Suprapubic skin (tissue), 4 donors: ENCODE results near the gene KRT75.

Experiments used
- CTCF ChIP-seq, 2 donors: fragments of 200-600 bp in 1 of 2; fragments of 450-650 bp in 1 of 2; sonication (generic) in 1 of 2; IDR thresholded peaks; one replicate each; pipeline ENCODE4 v1.5.1; 2016 to 2019; ENCODE audit warnings: antibody characterized with exemption in 2 of 2, mild to moderate bottlenecking in 1 of 2, moderate library complexity in 1 of 2
- EP300 ChIP-seq: sonication (generic); formaldehyde crosslinking; IDR thresholded peaks from one replicate; pipeline ENCODE4 v1.6.1; 2017; ENCODE audit warnings: antibody characterized with exemption
- POLR2AphosphoS5 ChIP-seq, 3 donors: sonication (generic); formaldehyde crosslinking; IDR thresholded peaks; one replicate each; pipeline ENCODE4 v1.6.1; 2017; ENCODE audit warnings: antibody characterized with exemption in 3 of 3

GRCh38 chr12:52440821-52441319 is 6.7 kb upstream of the KRT75 start:
- TF ChIP-seq CTCF (IDR thresholded peaks at IDR 0.05) (no peak), EP300 (no peak), POLR2AphosphoS5 (IDR thresholded peaks at IDR 0.05) (no peak)
